Right cardiac atrium (tissue), 5 donors: ENCODE results near the gene FOXP4. TPM values are rescaled to one million over a fixed set of nuclear protein-coding genes. Genes with fewer than 3 reads are reported as not detected.

ENCODE experiments used
- ATAC-seq, 2 donors: fragments of 200-7000 bp; cut with Tn5 transposase; one replicate each; pipeline versions ENCODE4 v1.8.0 to v1.9.1; 2020; ENCODE audit warnings: moderate library complexity in 2 of 2, mild to moderate bottlenecking in 1 of 2
- DNase-seq, 3 donors: peaks; one replicate each; pipeline ENCODE4 v3.0.0-alpha.2; 2020
- H3K27ac ChIP-seq: one replicate; pipeline ENCODE4 v1.5.1; 2013; ENCODE audit warnings: mild to moderate bottlenecking, low read length, control low read depth, moderate library complexity
- H3K27me3 ChIP-seq: one replicate; pipeline ENCODE4 v1.6.1; 2013; ENCODE audit not compliant: control insufficient read depth, insufficient read depth
- H3K4me1 ChIP-seq: one replicate; pipeline ENCODE4 v1.6.1; 2013; ENCODE audit warnings: low read length; ENCODE audit not compliant: control insufficient read depth, insufficient read depth
- H3K4me3 ChIP-seq: one replicate; pipeline ENCODE4 v1.5.1; 2013; ENCODE audit warnings: low read length, control low read depth
- H3K9me3 ChIP-seq: one replicate; pipeline ENCODE4 v1.6.1; 2013; ENCODE audit warnings: low read length; ENCODE audit not compliant: control insufficient read depth
- WGBS: extraction: QIAGEN DNeasy Blood & Tissue Kit; methylation state at CpG from one replicate; pipeline ENCODE4 v1.1.7; 2013; 5-methylcytosine and 5-hydroxymethylcytosine counted together
- intact Hi-C, 4 donors: fragments of 100-400 bp; cut with DNase I; formaldehyde crosslinking; loops; one replicate each; pipeline versions ENCODE4 v1.11.0 to v1.14.0; 2022 to 2023
- polyA plus RNA-seq: library from polyadenylated mRNA; stranded (reverse); fragments of 200-250 nt; gene quantifications from one replicate; pipeline ENCODE4 v1.2.3, GENCODE V29; 2013
- total RNA-seq, 4 donors: library from RNA; stranded (reverse); fragmentation: NEBNext Ultra II Directional; extraction: Animal tissue kit (Norgen Biotek cat#: 25700); gene quantifications; one replicate each; pipeline ENCODE4 v1.2.1, GENCODE V29; 2021
- donor health status: healthy with polysubstance abuse.
- donor health status: DM: no; HTN: yes; CAD: no.
- donor health status: DM: no; HTN: no; CAD: no.
- donor health status: DM: no; HTN: yes; CAD: no; lungs with severe emphysema.
- donor health status: DM: yes; HTN: yes; CAD: no.

FOXP4 gene
- total and polyA plus RNA-seq, 5 donors = 15.3 to 22.5 (median 21.8) TPM

GRCh38 chr6:41589636-41590622, 43.7 kb downstream of the FOXP4 start:
- Histone ChIP-seq H3K4me1 (no peaks in the 10 kb centered on the region), H3K9me3 (no peaks in the 10 kb centered on the region), H3K4me3 (no peak overlapping the region), H3K27me3 (no peaks in the 10 kb centered on the region), H3K27ac (no peak overlapping the region)
- intact Hi-C loops = loop anchor here (5.0 to 10.0 kb wide), 6 partner anchors 128 to 223 kb away; no protein-coding TSS in a partner anchor
- DNase-seq (no peak), ATAC-seq (no peak)
- 90% methylated on average over 39 of the region's 39 CpGs for WGBS

- Histone ChIP-seq H3K4me1 (no peaks in the 10 kb centered on the region), H3K9me3 (no peaks in the 10 kb centered on the region), H3K4me3 (no peak overlapping the region), H3K27ac (no peak overlapping the region), H3K27me3 (no peaks in the 10 kb centered on the region)
- intact Hi-C loops = loop anchor here (5.0 to 10.0 kb wide), 6 partner anchors 129 to 224 kb away; no protein-coding TSS in a partner anchor
- no peak for ATAC-seq
- WGBS = 91% methylated on average over 6 of the region's 6 CpGs
- DNase-seq = peak in 1 of 3 donors; percentile 1
These were observed 44.9 kb downstream of the FOXP4 start for GRCh38 chr6:41591122-41591521.

GRCh38 chr6:41591859-41592502, 45.8 kb downstream of the FOXP4 start:
- Histone ChIP-seq H3K9me3 (no peaks in the 10 kb centered on the region), H3K27me3 (no peaks in the 10 kb centered on the region), H3K4me1 (no peaks in the 10 kb centered on the region), H3K27ac (no peak overlapping the region), H3K4me3 (no peak overlapping the region)
- intact Hi-C loops = loop anchor here (2.0 to 10.0 kb wide), 7 partner anchors 129 to 225 kb away; no protein-coding TSS in a partner anchor
- 2% methylated on average over 7 of the region's 7 CpGs for WGBS
- peak; percentile 61 to 73 for ATAC-seq
- peak; percentile 56 to 87 (median 82) for DNase-seq

GRCh38 chr6:41593406-41593805, 47.2 kb downstream of the FOXP4 start:
- 91% methylated on average over 24 of the region's 24 CpGs for WGBS
- no peaks in the 10 kb centered on the region for H3K9me3 ChIP-seq
- no peak overlapping the region for H3K27ac ChIP-seq
- peak in 1 of 3 donors; percentile 3 for DNase-seq
- no peak for ATAC-seq
- no peaks in the 10 kb centered on the region for H3K27me3 ChIP-seq
- H3K4me1 ChIP-seq = no peaks in the 10 kb centered on the region
- H3K4me3 ChIP-seq = no peak overlapping the region
- intact Hi-C loops = loop anchor here (2.0 to 10.0 kb wide), 7 partner anchors 131 to 226 kb away; no protein-coding TSS in a partner anchor

GRCh38 chr6:41593839-41594238, 47.7 kb downstream of the FOXP4 start:
- Histone ChIP-seq H3K27ac (no peak overlapping the region), H3K4me1 (no peaks in the 10 kb centered on the region), H3K4me3 (no peak overlapping the region), H3K27me3 (no peaks in the 10 kb centered on the region), H3K9me3 (no peaks in the 10 kb centered on the region)
- DNase-seq (no peak), ATAC-seq (no peak)
- intact Hi-C loops = loop anchor here (2.0 to 10.0 kb wide), 7 partner anchors 131 to 227 kb away; no protein-coding TSS in a partner anchor
- 84% methylated on average over 11 of the region's 11 CpGs for WGBS

GRCh38 chr6:41594326-41594725, 48.1 kb downstream of the FOXP4 start:
- DNase-seq (no peak), ATAC-seq (no peak)
- Histone ChIP-seq H3K9me3 (no peaks in the 10 kb centered on the region), H3K27ac (no peak overlapping the region), H3K27me3 (no peaks in the 10 kb centered on the region), H3K4me1 (no peaks in the 10 kb centered on the region), H3K4me3 (no peak overlapping the region)
- 91% methylated on average over 5 of the region's 5 CpGs for WGBS
- intact Hi-C loops = loop anchor here (5.0 to 10.0 kb wide), 6 partner anchors 132 to 227 kb away; no protein-coding TSS in a partner anchor

- intact Hi-C loops = loop anchor here (5.0 to 10.0 kb wide), 6 partner anchors 132 to 227 kb away; no protein-coding TSS in a partner anchor
- WGBS = 91% methylated on average over 15 of the region's 15 CpGs
- no peak for DNase-seq
- H3K27ac ChIP-seq = no peak overlapping the region
- no peaks in the 10 kb centered on the region for H3K27me3 ChIP-seq
- no peak overlapping the region for H3K4me3 ChIP-seq
- no peaks in the 10 kb centered on the region for H3K4me1 ChIP-seq
- ATAC-seq = no peak
- no peaks in the 10 kb centered on the region for H3K9me3 ChIP-seq
These were observed 48.6 kb downstream of the FOXP4 start for GRCh38 chr6:41594766-41595165.

GRCh38 chr6:41595166-41595565, 49.0 kb downstream of the FOXP4 start:
- 88% methylated on average over 6 of the region's 6 CpGs for WGBS
- Histone ChIP-seq H3K27me3 (no peaks in the 10 kb centered on the region), H3K9me3 (no peaks in the 10 kb centered on the region), H3K27ac (no peak overlapping the region), H3K4me3 (no peak overlapping the region), H3K4me1 (no peaks in the 10 kb centered on the region)
- no peak for ATAC-seq
- intact Hi-C loops = loop anchor here in 2 of 4 donors (5.0 to 10.0 kb wide), 3 partner anchors 133 to 220 kb away; no protein-coding TSS in a partner anchor
- DNase-seq = no peak

- Histone ChIP-seq H3K27ac (no peak overlapping the region), H3K4me3 (no peak overlapping the region), H3K4me1 (no peaks in the 10 kb centered on the region), H3K9me3 (no peaks in the 10 kb centered on the region), H3K27me3 (no peaks in the 10 kb centered on the region)
- WGBS = 90% methylated on average over 10 of the region's 10 CpGs
- intact Hi-C loops = loop anchor here in 2 of 4 donors (5.0 to 10.0 kb wide), 3 partner anchors 134 to 221 kb away; no protein-coding TSS in a partner anchor
- ATAC-seq (no peak), DNase-seq (no peak)
These were observed 50.0 kb downstream of the FOXP4 start for GRCh38 chr6:41596096-41596685.

- Histone ChIP-seq H3K27me3 (no peaks in the 10 kb centered on the region), H3K4me1 (no peaks in the 10 kb centered on the region), H3K9me3 (no peaks in the 10 kb centered on the region), H3K27ac (no peak overlapping the region), H3K4me3 (no peak overlapping the region)
- DNase-seq (no peak), ATAC-seq (no peak)
- intact Hi-C loops = loop anchor here in 2 of 4 donors (5.0 to 10.0 kb wide), 3 partner anchors 135 to 222 kb away; no protein-coding TSS in a partner anchor
- WGBS = 92% methylated on average over 11 of the region's 11 CpGs
These were observed 50.6 kb downstream of the FOXP4 start for GRCh38 chr6:41596807-41597206.
